ENCODE measurements around the gene ABCC8. TPM values are rescaled to one million over a fixed set of nuclear protein-coding genes. Genes with fewer than 3 reads are reported as not detected.

The ABCC8 gene
- total and polyA plus RNA-seq, 10 of the 15 experiments (the other 5 are each of a cell fraction or from before 2014, with no cell fraction given) = not detected

DNA sequence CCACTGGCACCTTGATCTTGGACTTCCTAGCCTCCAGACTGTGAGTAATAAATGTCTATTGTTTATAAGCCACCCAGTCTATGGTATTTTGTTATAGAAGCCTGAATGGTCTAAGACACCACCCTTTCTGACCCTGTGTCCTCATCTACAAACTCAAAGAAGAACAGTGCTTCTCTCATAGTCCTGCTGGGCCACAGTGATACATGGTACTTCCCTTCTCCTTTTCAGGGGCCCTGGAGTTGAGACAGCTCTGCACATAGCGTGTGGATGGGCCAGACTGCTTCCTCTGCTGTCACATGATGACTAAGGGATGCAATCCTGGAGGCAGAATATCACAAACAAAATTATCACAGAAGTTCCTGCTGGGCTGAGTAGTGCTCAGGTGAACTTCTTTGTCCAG, 93.2 kb downstream of the ABCC8 start:
- intact Hi-C loops (cut with micrococcal nuclease; ENCODE audit: unreplicated experiment) = no loop called here
- Histone ChIP-seq H3K27me3 (replicated peaks in 1 of 2; ENCODE audit: control insufficient read depth in 2 of 2, insufficient read depth in 2 of 2, low read length in 1 of 2) (peaks cover 0 to 2% of the 10 kb centered on the region in 2 experiments; a peak in 2 of 4 replicates), H2AFZ (ENCODE audit: control insufficient read depth, low read depth, low read length) (no peak overlapping the region), H3K27ac (ENCODE audit: control insufficient read depth, insufficient read depth) (no peak overlapping the region), H4K20me1 (ENCODE audit: control insufficient read depth, insufficient read depth) (no peaks in the 10 kb centered on the region), H3K4me3 (no peak overlapping the region), H3K4me1 (ENCODE audit: control insufficient read depth, insufficient read depth, low read length) (no peaks in the 10 kb centered on the region), H3K9me3 (replicated peaks; ENCODE audit: control insufficient read depth, insufficient read depth, low read length) (no peaks in the 10 kb centered on the region; the same call in 2 of the 3 replicates), H3K79me2 (ENCODE audit: control insufficient read depth, insufficient read depth, low read length) (no peaks in the 10 kb centered on the region), H3K4me2 (ENCODE audit: control insufficient read depth, insufficient read depth) (no peak overlapping the region), H3K36me3 (ENCODE audit: control insufficient read depth in 2 of 2, insufficient read depth in 2 of 2, low read length in 1 of 2) (no peaks in the 10 kb centered on the region), H3K9ac (ENCODE audit: control insufficient read depth, insufficient read depth, low read length) (no peak overlapping the region)
- in situ Hi-C loops (cut with MboI) = loop anchor here (10.0 kb wide), 1 partner anchor 121 kb away; no protein-coding TSS in a partner anchor
- FAIRE-seq = no peak
- 94% methylated on average over 1 of the region's 1 CpG for WGBS (ENCODE audit: insufficient coverage, insufficient replicate concordance, low lambda C conversion rate, missing lambda C conversion rate)
- POLR2A ChIA-PET = no interaction called here
- no peak for DNase-seq (ENCODE audit: low read depth, low spot score)
- CTCF ChIA-PET = interaction anchor here (0.7 to 4.3 kb wide), 27 partner anchors 8 to 562 kb away, joined by 3 to 61 read pairs (median 5); no protein-coding TSS in a partner anchor
- SMC1A ChIA-PET (ENCODE audit: uncharacterized antibody, unreplicated experiment) = interaction anchor here (1.0 to 4.1 kb wide), 9 partner anchors 23 to 439 kb away, joined by 3 to 22 read pairs (median 3); no protein-coding TSS in a partner anchor
- no TSS peak for BruUV-seq (replicated peaks)
- ATAC-seq = no peak
- RAD21 ChIA-PET (ENCODE audit: unreplicated experiment) = interaction anchor here (0.7 to 2.5 kb wide), 7 partner anchors 35 to 563 kb away, joined by 3 to 20 read pairs (median 5); no protein-coding TSS in a partner anchor
- TF ChIP-seq, protein P1, sequence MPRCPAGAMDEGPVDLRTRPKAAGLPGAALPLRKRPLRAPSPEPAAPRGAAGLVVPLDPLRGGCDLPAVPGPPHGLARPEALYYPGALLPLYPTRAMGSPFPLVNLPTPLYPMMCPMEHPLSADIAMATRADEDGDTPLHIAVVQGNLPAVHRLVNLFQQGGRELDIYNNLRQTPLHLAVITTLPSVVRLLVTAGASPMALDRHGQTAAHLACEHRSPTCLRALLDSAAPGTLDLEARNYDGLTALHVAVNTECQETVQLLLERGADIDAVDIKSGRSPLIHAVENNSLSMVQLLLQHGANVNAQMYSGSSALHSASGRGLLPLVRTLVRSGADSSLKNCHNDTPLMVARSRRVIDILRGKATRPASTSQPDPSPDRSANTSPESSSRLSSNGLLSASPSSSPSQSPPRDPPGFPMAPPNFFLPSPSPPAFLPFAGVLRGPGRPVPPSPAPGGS (IDR thresholded peaks at IDR 0.05; ENCODE audit: borderline replicate concordance, insufficient read depth, low read depth, low read length, poor library complexity, severe bottlenecking) = peak; percentile 46
- TF ChIP-seq, protein P2, sequence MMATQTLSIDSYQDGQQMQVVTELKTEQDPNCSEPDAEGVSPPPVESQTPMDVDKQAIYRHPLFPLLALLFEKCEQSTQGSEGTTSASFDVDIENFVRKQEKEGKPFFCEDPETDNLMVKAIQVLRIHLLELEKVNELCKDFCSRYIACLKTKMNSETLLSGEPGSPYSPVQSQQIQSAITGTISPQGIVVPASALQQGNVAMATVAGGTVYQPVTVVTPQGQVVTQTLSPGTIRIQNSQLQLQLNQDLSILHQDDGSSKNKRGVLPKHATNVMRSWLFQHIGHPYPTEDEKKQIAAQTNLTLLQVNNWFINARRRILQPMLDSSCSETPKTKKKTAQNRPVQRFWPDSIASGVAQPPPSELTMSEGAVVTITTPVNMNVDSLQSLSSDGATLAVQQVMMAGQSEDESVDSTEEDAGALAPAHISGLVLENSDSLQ (IDR thresholded peaks at IDR 0.05) = no peak
